ENCODE measurements around the gene SND1.

The SND1 gene

DNA sequence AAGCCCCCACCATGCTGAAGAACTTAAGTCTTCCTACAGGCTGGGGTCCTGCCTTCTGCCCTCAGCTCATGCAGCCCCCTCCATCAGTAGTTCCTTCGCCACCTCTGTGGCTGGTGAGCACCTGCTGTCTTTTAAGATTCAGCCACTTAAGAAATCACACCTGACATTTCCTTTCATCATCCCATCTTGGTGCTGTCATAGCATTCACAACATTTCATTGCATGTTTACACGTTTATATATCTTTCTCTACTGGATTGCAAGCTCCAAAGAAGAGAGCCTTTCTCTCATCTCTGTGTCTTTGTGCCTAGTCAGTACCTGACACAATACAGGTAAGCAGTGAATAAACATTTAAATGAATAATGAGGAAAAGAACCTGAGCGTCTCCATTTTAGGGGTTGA is 38.3 kb downstream of the SND1 start:
- no peak for DNase-seq

DNA sequence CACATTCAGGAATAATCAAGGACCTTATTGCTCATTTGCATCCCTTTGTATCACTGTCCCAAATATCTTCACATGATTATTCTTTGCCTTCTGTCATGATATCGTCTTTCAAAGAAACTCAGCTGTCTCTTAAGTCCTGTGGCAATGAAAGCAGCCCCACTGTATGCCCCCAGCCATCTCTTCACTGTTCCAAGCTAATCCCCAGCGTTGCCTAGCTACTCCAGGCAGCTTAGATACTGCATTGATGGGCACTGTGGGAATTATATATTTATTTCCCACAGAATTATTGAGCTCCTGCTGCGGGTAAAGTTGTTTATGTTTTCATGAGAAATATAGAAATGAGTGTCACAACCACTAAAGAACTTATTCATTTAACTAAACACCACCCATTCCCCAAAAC is 38.8 kb downstream of the SND1 start:
- no peak for DNase-seq

DNA sequence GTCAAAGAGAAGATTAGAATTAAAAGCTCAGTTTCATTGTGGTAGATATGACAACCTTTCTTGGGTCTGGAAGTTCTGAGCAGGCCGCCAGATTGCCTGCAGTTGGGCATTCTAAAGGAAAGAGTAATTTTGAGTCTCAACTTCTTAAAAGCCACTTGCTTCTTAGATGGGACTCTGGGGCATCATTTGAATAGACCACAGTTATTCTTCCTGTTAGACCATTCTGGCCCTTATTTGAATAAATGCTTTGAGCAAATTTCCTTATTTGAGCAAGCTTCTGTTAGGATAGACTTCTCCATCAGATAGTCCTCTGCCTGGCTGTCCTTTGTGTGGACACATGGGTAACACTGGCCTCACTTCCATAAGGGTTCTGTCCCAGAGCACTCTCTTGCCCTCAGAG is 40.2 kb downstream of the SND1 start:
- DNase-seq: no peak

DNA sequence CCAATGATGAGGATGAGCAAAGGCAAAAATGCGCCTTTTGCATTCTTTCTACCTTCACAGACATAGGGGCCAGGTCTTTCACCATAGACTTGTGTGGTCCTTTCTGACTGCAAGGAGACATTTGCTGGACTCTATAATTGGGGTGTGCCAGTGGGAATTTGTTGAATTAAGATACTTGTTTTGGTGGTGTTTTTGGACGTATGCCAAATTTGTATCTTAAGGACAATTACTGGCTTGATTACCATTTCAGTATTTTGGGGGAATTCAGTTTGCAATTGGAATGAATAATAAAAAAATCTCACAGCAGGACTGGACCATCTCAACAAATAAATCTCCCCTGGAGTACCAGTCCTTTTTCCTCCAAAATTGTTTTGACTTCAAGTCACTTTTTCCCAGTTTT is 47.9 kb downstream of the SND1 start:
- DNase-seq: no peak

DNA sequence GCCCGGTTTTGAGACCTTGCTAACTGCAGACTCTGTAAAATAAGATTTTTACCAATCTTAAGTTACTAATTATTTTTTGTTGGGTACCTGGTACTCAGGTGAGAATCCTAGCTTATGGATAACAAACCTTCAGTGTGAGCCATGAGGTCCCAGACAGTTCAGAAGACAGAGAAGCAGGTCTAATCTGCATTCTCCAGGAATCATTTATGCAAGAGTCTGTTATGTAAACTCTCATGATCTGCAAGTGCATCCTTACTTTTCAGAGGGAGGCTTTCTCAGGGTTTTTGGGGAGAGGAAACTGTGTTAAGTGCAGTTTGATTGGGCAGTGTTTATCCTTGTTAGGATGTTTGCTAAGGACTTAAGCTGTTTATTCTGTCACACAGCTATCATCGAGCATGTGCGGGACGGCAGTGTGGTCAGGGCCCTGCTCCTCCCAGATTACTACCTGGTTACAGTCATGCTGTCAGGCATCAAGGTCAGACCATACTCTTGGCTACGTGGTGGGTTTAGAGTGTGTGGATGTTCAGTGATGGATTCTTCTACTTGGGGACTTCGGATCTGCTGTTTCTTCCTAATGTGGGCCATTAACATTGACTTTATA is 50.2 kb downstream of the SND1 start:
- DNase-seq: no peak

DNA sequence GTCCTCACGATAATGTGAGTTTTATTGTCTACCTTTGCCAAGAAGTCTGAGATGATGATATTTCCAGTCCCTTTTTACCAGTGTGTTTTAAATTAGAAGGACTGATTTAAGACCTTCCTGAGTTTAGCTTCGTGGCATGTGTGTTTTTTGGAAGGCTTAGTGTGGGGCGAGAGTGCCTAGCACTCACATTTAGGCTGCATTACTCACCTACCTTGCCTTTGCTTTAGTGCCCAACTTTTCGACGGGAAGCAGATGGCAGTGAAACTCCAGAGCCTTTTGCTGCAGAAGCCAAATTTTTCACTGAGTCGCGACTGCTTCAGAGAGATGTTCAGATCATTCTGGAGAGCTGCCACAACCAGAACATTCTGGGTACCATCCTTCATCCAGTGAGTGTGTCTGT is 50.9 kb downstream of the SND1 start:
- DNase-seq: no peak

DNA sequence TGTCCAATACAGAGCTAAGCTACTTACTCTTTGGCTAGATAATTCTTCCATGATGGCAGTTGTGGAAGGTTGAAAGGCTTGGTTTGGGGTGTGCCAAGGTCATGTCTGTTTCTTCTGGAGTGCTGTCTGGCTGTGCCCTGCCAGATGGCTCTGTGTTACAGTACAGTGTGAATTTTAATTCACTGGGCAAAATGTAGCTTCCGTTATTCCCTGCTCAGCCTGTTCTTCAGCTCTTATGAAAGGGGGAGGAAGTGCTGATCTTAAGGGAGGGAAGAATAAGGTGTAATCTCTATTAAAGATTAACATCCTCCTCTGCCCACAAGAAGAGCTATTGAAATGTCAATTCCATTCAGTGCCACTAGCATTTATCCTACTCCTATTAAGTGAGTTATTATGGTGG is 52.2 kb downstream of the SND1 start:
- DNase-seq: no peak

DNA sequence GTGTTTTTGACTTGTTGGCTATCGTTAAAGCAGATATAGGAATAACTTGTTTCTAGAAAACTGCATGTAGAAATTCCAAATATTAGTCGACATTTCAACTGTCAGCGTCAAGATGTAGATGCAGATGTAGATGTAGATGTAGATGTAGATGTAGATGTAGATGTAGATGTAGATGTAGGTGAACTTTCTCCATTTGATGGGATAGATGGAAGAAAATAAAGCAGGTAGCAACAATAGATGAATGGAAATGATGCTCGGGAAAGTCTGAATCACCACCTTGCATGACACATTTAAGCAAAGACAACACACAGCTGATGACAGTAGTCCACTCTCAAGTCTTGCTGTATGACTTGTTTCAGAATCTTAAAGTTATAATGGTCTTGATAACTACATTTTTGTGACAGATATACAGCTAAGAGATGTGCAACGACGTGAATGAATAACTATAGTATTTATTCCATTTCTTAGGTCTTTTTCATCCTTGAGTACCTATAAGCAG is 53.5 kb downstream of the SND1 start:
- DNase-seq: no peak

DNA sequence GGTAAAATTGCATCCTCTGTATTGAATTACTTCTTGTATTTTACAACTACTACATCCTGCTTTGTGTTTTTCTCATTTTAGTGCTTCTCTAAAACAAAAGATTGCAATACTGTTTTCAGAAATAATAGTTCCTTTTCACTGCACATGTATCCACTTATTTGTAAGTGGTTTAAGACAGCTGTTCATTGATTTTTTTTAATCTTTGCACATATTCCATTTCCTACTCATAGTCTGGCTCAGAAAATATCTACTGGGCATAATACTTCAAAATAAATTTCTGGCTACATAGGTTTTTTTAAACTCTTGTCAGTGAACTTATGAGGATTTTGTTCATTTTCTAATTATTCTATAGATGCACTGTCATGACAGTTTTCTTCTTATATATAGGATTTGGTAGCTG is 54.8 kb downstream of the SND1 start:
- DNase-seq: no peak

DNA sequence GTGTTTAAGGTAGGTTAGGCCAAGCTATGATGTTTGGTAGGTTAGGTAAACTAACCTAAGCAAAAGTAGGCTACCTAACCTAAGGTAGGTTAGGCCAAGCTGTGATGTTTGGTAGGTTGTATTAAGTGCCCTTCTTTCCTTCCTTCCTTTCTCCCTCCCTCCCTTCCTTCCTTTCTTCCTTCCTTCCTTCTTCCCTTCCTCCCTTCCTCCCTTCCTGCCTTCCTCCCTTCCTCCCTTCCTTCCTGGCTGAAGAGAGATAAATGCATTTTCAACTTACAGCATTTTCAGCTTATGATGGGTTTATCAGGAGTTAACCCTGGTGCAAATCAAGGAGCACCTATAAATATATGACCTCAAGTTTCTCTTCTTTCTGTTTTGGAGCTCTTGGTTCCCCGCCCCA is 56.2 kb downstream of the SND1 start:
- DNase-seq: no peak

DNA sequence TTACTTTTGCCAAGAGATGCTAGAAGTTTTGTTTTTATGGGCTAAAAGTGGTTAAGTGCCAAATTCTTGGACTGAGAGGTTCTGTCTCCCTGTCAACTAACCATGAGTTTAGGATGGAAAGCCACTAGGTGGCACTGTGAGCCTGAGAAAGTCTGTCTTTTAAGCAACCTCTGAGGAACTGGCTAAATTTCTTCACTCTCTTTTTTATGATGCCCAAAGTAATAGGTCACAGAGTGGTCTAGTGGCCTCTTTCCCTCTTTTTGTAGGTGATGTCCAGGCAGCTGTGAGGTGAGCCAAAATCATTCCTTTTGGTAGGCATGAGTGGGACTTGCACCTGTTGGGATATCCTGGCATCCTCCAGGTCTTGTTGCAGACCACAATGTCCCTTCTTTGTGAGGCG is 56.8 kb downstream of the SND1 start:
- peak; percentile 56 for DNase-seq

DNA sequence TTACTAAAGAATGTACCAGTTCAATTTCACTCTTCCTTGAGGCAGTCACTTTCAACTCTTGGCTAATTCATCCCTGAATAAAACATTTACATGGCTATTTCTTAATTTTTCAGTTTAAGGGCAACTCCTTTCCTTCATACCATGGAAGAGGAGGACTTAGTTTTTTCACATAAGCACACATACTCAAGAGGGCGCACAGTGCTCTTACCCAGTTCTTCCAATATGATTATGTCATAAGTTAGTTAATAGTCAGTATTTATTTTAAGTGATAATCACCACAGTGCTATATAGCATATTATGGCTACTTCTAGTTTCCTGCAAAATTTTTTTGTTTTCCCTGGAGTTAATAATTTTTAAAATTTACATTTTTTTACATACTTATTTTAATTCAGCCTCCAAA is 58.6 kb downstream of the SND1 start:
- DNase-seq: no peak

DNA sequence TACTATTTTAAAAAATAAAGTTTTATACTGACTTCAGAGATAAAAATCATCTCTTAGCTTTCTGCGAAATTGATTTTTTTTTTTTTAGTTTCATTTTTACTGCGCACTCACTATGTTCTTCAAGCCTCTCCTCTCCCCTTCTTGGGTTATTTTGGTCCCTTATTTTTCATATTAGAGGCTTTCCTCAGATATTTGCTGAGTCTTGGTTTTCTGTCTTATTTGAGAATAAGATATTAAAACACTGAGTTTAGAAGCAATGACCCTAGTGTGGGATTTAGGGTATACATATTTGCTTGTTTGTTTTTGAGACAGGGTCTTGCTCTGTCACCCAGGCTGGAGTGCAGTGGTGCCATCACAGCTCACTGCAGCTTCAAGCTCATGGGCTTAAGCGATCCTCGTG is 59.9 kb downstream of the SND1 start:
- DNase-seq: no peak

DNA sequence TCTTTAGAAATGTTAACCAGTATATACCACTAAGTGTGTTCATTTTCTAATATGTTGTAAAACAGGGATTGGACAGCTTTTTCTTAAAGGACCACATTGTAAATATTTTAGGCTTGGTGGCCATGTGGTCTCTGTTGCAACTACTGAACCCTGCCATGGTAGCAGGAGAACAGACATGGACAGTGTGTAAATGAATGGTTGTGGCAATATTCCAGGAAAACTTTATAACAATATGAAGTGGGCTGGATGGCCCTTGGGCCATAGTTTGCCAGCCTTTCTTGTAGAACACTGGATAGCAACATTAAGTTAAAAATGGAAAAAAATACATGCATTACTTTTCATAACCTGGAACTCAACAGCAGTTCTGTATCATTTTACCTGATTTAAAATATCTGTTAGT is 61.0 kb downstream of the SND1 start:
- no peak for DNase-seq

DNA sequence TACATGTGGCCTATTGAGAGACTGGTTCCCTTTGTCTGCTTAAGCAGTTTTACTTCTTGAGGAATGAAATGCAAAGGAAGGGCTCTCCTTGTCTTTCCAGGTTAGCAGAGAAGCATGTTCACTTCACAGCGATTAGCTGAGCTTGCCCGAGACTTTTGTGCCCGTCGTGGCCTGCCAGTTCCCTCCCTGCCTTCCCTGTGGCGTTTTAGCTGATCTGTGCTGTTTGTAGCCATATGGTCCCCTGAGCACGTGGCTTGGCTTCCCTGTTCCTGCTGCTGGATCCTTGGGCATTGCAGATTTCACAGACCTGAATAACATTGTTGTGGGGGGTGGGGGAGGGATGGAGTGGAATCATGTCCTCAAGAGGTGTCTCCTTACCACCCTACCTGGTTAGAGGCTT is 61.8 kb downstream of the SND1 start:
- no peak for DNase-seq

DNA sequence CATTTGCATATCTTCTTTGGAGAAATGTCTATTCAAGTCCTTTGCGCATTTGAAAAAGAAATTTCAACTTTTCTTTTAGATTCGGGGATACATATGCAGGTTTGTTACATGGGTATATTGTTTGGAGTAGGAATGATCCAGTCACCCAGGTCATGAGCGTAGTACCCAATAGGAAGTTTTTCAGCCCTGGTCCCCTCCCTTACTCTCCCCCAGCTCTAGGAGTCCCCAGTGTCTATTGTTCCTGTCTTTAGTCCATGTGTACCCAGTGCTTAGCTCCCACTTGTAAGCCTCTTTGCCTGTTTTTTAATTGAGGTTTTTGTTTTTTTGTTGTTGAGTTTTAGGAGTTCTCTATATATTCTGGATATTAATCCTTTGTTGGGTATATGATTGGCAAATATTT is 63.3 kb downstream of the SND1 start:
- no peak for DNase-seq

DNA sequence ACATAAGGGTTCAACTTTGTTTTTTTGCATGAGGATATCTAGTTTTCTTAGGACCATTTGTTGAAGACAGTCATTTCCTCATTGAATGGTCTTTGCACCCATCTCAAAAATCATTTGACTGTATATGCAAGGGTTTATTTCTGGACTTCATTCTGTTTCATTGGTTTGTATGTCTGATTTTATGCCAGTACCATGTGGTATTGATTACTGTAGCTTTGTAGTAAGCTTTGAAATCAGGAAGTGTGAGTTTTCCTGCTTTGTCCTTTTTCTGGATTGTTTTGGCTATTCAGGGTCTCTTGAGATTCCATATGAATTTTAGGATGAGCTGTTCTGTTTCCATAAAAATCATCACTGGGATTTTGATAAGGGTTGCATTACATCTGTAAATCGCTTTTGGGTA is 63.9 kb downstream of the SND1 start:
- no peak for DNase-seq

DNA sequence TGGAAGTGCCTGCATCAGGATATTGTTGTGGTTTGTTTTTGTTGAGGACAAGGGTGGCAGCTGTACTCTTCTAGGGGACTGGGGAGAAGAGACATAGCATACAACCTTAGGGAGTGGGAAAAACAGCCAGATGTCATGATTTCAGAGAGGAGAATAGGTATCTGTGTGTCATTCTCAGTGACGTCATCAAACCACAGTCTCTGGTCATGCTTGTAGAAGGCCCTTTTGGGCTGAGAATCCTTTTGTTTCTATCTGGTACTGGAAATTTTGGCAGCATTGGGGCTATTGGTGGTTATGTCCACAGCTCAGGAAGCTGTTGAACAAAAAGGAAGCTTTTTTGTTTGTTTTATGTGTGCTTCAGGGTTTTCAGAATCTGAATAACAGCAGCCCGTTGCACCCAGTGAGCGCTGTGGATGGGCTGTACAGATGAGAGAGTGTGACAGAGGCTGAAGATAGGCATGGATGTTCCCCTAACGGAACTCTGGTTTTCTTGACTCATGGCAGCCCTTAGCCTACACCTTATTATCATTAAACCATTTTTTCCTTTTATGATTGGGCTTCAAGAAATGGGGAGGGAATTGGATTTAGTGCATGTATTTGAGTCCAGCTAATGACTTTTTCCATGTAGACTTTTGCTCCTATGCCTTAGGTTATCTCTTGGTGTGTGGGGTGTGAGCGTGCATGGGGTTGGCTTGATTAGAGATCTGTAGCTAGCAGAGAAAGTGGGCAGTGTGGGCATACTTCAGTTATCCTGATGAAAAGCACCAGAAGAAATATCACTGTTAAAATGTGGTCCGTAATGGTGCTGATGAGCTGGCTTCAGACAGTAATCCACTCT is 65.7 kb downstream of the SND1 start:
- no peak for DNase-seq

DNA sequence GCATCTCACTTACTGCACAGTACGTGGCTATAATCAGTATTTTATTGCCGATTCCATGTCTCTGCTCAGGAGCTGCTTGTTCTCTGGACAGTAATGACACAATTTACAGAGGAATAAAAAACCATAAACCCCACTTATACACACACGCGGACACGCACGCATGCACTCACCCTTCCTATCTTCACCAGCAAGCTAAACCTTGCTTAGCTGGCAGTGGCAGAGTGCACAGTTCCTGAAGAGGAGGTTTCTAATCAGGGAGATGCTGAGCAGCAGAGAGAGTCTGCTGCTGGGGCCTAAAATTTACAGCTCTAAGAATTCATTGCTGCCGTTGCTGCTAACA is 66.3 kb downstream of the SND1 start:
- DNase-seq: no peak

DNA sequence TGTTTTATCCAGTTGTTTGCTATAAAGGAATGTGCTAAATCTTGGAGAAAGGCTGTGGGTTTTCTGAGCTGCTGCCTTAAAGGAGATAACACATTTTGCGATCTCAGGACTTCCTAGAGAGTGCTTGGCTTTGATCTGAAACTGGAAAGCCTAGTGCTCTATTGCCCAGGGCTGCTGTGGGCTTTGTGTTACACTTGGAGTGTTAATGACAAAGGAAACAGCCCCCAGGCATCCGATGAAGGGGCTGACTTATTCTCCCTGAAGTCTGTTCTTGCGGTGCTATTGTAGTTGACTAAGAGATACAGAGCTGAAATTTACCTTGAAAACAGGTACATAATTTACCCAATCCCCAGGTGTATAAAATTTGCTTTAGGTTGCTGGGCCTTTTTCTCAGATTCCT is 74.5 kb downstream of the SND1 start:
- DNase-seq: no peak

DNA sequence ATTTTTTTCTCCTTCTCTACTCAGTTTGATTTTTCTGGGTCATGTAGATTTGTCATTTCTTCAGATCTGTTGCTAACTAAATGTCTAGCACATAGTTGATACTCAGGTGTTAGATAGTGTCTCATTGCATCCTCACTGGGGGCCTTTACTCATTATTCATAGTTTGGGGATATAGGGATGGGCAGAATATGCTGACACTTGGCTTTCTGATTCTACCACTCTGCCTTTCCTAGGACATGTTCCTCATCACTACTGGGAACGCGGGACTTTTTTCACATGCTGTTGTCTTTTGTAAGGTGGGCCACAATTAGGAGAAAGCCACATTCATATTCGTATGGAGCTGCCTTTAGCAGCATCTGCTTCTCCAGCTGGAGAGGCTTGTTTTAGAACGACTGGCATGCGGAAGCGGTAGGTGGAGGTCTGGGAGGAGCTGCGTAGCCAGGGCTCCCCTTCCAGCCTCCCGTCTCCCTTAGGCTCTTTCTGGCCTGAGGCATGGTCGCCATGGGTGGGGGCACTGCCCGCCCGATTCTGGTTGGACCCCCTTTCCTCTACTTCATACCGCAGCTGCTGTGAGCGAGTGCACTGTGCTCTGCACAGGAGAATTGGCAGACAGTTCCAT is 78.8 kb downstream of the SND1 start:
- no peak for DNase-seq

DNA sequence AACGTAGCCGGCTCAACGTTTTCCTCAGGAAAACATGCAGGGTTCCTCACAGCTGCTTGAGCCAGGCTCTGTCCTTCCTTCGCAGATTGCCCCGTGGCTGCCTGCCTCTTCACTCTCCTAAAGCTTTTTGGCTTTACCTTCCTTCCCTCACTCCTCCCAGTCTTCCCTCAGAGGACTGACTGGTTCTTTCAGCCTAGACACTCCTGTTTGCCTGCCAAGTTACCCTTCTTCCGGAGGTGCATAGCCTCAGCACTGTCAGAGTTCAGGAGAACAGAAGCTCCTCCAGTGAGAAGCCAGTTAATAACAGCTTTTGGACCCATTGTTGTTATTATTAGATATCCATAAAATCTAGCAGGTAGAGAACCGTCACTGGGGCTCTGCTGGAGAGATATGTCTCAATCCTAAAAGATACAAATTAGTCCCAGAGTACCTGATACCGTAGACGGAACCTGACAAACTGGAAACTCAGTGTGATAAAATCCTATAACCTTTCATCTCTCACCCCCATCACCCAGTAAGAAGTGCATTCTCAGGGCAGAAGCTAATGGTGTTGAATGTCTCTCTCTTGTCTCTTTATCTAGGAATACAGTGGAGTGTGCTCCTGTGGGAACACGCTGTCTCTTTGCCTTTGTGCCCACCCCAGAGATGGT is 79.6 kb downstream of the SND1 start:
- DNase-seq: no peak

DNA sequence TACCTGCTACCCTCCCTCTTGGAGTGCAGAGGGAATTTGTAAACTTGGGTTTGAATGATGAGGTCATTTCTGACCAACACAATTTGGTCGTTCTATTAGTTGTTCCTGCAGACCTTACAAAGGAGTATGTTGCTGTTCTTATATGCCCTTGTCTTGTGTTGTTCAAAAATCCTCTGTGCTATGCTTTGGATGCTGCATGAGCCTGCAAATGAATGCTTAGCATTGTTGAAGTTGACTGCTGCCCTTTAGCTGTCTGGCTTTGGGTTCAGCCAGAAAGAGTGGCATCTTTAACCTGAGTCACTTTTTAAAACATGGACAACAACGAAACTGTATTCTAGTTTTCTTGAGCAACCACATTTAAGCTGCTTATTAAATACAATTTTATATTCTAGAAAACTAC is 80.3 kb downstream of the SND1 start:
- no peak for DNase-seq

DNA sequence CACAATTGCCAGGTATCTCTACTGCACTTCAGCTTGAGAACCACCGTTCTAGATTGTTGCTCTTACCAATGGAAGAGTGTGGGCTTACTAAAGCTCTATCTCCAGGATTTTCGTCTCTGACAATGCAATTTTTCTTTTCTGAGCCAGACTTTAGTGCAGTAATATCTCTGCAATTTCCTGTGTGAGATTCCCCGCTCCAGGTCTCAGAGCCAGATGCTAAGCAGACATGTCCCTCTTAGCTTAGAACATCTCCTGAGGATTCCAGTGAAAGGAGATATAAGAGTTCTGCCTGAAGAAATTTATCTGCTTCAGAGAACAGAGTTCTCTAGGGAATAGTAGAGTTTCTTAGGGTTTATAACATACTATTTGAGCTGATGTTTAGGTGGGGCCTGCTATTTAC is 82.0 kb downstream of the SND1 start:
- no peak for DNase-seq
